ENCODE results near the gene OR10G8.

OR10G8 gene

GRCh38 chr11:124079631-124080326, 53.2 kb downstream of the OR10G8 start:
- DNase-seq = no peak

Measured in MV-4-11 (cell line).